ENCODE data around the gene PTPRR. TPM values are rescaled to one million over a fixed set of nuclear protein-coding genes. Genes with fewer than 3 reads are reported as not detected.

PTPRR gene
- total RNA-seq, 2 experiments from 2014 or later = not detected

DNA sequence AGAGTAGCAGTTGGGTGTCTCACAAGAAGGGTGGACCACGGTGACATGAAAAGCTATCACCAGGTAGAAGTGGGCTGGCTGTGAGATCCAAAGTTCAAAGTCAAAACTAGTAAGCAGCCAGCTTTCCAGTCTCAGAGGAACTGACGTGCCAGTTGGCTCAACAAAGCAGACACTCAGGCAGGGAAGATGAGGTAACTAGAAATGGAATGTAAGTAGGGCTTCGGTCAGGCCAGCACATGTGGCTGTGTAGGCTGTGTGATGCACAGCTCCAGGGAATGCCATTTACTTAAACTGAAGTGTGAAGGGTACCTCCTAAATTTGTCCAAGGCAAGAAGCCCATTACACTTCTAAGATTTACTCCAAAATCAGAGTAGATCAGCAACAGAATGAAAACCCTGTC lies 43.6 kb downstream of the PTPRR start:
- Histone ChIP-seq H3K36me3 (ENCODE audit: insufficient read depth, low read length) (no peaks in the 10 kb centered on the region), H3K27ac (ENCODE audit: low read depth in 1 of 2, low read length in 2 of 2) (no peak overlapping the region), H3K4me1 (ENCODE audit: insufficient read depth, low read length) (no peaks in the 10 kb centered on the region), H3K27me3 (ENCODE audit: control insufficient read depth in 1 of 2, insufficient read depth in 2 of 2, low read length in 2 of 2) (no peaks in the 10 kb centered on the region), H3K4me3 (ENCODE audit: low read length) (no peak overlapping the region), H3K9me3 (ENCODE audit: control insufficient read depth in 1 of 2, insufficient read depth in 1 of 2, low read length in 2 of 2) (peaks cover 0 to 3% of the 10 kb centered on the region in 2 experiments)
- no peaks in the 10 kb centered on the region for H3K27me3 Mint-ChIP-seq
- H3K36me3 Mint-ChIP-seq (ENCODE audit: low read depth) = no peaks in the 10 kb centered on the region
- no peaks in the 10 kb centered on the region for H3K4me1 Mint-ChIP-seq (ENCODE audit: low read depth)
- H3K9me3 Mint-ChIP-seq = peaks cover 5% of the 10 kb centered on the region
- ChIA-PET POLR2A (no interaction called here), CTCF (no interaction called here)
- no peak for ATAC-seq (ENCODE audit: poor library complexity)
- no peak for TF ChIP-seq CTCF (IDR thresholded peaks at IDR 0.05)
- intact Hi-C loops (cut with DNase I, micrococcal nuclease) = no loop called here
- DNase-seq = no peak
- H3K27ac Mint-ChIP-seq = no peak overlapping the region
- H3K4me3 Mint-ChIP-seq = no peak overlapping the region

- ChIA-PET CTCF (no interaction called here), POLR2A (no interaction called here)
- no peak overlapping the region for H3K27ac Mint-ChIP-seq
- no peak overlapping the region for H3K4me3 Mint-ChIP-seq
- Histone ChIP-seq H3K4me3 (ENCODE audit: low read length) (no peak overlapping the region), H3K36me3 (ENCODE audit: insufficient read depth, low read length) (no peaks in the 10 kb centered on the region), H3K4me1 (ENCODE audit: insufficient read depth, low read length) (no peaks in the 10 kb centered on the region), H3K27me3 (ENCODE audit: control insufficient read depth in 1 of 2, insufficient read depth in 2 of 2, low read length in 2 of 2) (no peaks in the 10 kb centered on the region), H3K9me3 (ENCODE audit: control insufficient read depth in 1 of 2, insufficient read depth in 1 of 2, low read length in 2 of 2) (peaks cover 0 to 3% of the 10 kb centered on the region in 2 experiments), H3K27ac (ENCODE audit: low read depth in 1 of 2, low read length in 2 of 2) (no peak overlapping the region)
- intact Hi-C loops (cut with DNase I, micrococcal nuclease) = no loop called here
- no peak for ATAC-seq (ENCODE audit: poor library complexity)
- no peaks in the 10 kb centered on the region for H3K36me3 Mint-ChIP-seq (ENCODE audit: low read depth)
- no peaks in the 10 kb centered on the region for H3K27me3 Mint-ChIP-seq
- H3K9me3 Mint-ChIP-seq = peaks cover 5% of the 10 kb centered on the region
- H3K4me1 Mint-ChIP-seq (ENCODE audit: low read depth) = no peaks in the 10 kb centered on the region
- no peak for TF ChIP-seq CTCF (IDR thresholded peaks at IDR 0.05)
- DNase-seq = no peak
Observed at GRCh38 chr12:70875628-70876027, 44.9 kb downstream of the PTPRR start.

GRCh38 chr12:70854881-70855568 lies 65.5 kb downstream of the PTPRR start:
- ATAC-seq (ENCODE audit: poor library complexity) = no peak
- Histone ChIP-seq H3K36me3 (ENCODE audit: insufficient read depth, low read length) (no peaks in the 10 kb centered on the region), H3K9me3 (ENCODE audit: control insufficient read depth in 1 of 2, insufficient read depth in 1 of 2, low read length in 2 of 2) (no peaks in the 10 kb centered on the region), H3K4me3 (ENCODE audit: low read length) (no peak overlapping the region), H3K27me3 (ENCODE audit: control insufficient read depth in 1 of 2, insufficient read depth in 2 of 2, low read length in 2 of 2) (no peaks in the 10 kb centered on the region), H3K27ac (ENCODE audit: low read depth in 1 of 2, low read length in 2 of 2) (no peak overlapping the region), H3K4me1 (ENCODE audit: insufficient read depth, low read length) (no peaks in the 10 kb centered on the region)
- intact Hi-C loops (cut with DNase I, micrococcal nuclease) = no loop called here
- no peak for DNase-seq
- Mint-ChIP-seq H3K27me3 (no peaks in the 10 kb centered on the region), H3K27ac (no peak overlapping the region), H3K4me1 (ENCODE audit: low read depth) (no peaks in the 10 kb centered on the region), H3K9me3 (no peaks in the 10 kb centered on the region), H3K36me3 (ENCODE audit: low read depth) (no peaks in the 10 kb centered on the region), H3K4me3 (no peak overlapping the region)
- no peak for TF ChIP-seq CTCF (IDR thresholded peaks at IDR 0.05)
- POLR2A ChIA-PET = no interaction called here
- CTCF ChIA-PET = no interaction called here
